SJSA1 (cell line): ENCODE results near the gene POU2AF3. TPM values are rescaled to one million over a fixed set of nuclear protein-coding genes. Genes with fewer than 3 reads are reported as not detected.
"Not testable (repeated sequence)": the region's sequence is repeated elsewhere in the genome, so short reads cannot be mapped to it uniquely, and the experiment has no call there.

Experiments used
- DNase-seq, 2 experiments: peaks; one replicate each; pipeline ENCODE4 v3.0.0-alpha.2; 2015 to 2020; ENCODE audit warnings: low spot score in 2 of 2, low read depth in 1 of 2
- H3K27ac ChIP-seq: fragments of 250-450 bp; sonication (Bioruptor Pico); 2 replicates; pipeline ENCODE4 v1.5.1; 2020; ENCODE audit warnings: mild to moderate bottlenecking, moderate library complexity
- H3K27me3 ChIP-seq: fragments of 250-450 bp; sonication (Bioruptor Pico); replicated peaks from 2 replicates; pipeline ENCODE4 v1.5.1; 2020; ENCODE audit warnings: mild to moderate bottlenecking, moderate library complexity
- H3K36me3 ChIP-seq: fragments of 250-450 bp; sonication (Bioruptor Pico); 2 replicates; pipeline ENCODE4 v1.5.1; 2020; ENCODE audit warnings: mild to moderate bottlenecking
- H3K4me1 ChIP-seq: fragments of 250-450 bp; sonication (Bioruptor Pico); replicated peaks from 2 replicates; pipeline ENCODE4 v1.6.1; 2021; ENCODE audit warnings: mild to moderate bottlenecking
- H3K4me3 ChIP-seq: fragments of 250-450 bp; sonication (Bioruptor Pico); 2 replicates; pipeline ENCODE4 v1.5.1; 2020; ENCODE audit warnings: mild to moderate bottlenecking
- H3K9me3 ChIP-seq: fragments of 250-450 bp; sonication (Bioruptor Pico); replicated peaks from 2 replicates; pipeline ENCODE4 v1.5.1; 2020; ENCODE audit warnings: mild to moderate bottlenecking
- total RNA-seq: library from RNA; depleted of rRNA; stranded (reverse); fragments of >200 nt; shearing (Covaris generic); gene quantifications from 2 replicates; pipeline ENCODE4 v1.2.3, GENCODE V29; 2014; rRNA removed

Gene POU2AF3, protein sequence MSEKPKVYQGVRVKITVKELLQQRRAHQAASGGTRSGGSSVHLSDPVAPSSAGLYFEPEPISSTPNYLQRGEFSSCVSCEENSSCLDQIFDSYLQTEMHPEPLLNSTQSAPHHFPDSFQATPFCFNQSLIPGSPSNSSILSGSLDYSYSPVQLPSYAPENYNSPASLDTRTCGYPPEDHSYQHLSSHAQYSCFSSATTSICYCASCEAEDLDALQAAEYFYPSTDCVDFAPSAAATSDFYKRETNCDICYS
- total RNA-seq, result not detected in 2 replicates

DNA sequence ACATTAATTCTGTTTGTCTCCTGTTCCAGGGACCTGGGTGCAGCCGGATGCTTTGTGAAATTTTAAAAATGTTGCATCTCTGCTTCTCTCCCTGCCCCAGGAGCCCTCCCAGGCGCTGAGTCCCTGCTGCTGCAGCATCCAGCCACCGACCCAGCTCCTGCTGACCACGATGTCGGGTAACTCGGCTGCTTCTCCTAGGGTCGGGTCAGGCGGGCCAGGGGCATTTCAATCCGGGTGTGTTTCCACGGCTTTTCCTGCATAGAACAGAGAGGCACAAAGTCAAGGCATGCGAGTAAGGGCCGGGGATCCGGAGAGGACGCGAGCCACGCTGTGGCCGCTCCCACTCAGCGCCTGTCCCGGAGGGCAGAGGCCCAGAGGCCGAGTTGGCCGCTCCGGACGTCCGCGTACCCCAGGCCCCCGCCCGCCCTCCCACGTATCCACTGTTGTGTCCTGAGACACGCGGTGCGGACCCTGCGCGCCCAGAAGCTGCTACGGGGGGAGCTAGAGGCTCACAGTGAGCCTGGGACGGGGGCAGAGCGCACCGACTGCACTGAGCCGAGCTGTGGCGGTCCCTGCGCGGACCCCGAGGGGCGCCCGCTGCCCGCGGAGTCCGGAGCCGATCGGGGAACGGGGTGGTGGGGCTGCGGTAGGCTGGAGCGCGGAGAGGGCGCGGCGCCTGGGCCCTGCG lies at the start of gene POU2AF3:
Gene POU2AF3 (plus strand): TSS at position 134 of the 688 bp plus-strand sequence. CDS start 36 bp downstream, at position 170.
- Histone ChIP-seq H3K27ac (no peak within 1 kb of the TSS), H3K4me1 (peaks cover 6% of the 10 kb centered on the region), H3K36me3 (no peaks in the 10 kb centered on the region), H3K9me3 (no peaks in the 10 kb centered on the region), H3K4me3 (peak within 1 kb of the TSS; percentile 43), H3K27me3 (no peaks in the 10 kb centered on the region)
- no peak for DNase-seq

DNA sequence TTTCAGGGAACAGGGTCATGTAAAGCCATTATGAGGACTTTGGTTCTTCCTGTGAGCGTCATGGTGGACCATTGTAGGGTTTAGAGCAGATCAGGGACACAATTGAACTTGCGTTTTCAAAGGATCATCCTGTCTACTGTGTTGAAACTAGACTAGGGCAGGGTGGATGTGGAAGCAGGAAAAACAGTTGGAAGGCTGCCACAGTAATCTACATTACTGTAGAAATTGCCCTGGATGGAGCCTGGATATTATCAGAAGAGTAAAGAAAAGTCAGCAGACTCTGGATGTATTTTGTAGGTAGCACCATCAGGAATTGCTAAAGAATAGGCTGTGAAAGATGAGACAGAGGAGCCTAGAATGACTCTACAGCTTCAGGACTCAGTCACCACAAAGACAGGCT lies 47.4 kb upstream of the POU2AF3 start:
- H3K27ac ChIP-seq, result no peak overlapping the region
- H3K4me1 ChIP-seq, result no peaks in the 10 kb centered on the region
- H3K27me3 ChIP-seq, result no peaks in the 10 kb centered on the region
- DNase-seq, result no peak
- no peak overlapping the region for H3K4me3 ChIP-seq
- H3K36me3 ChIP-seq, result no peaks in the 10 kb centered on the region
- no peaks in the 10 kb centered on the region for H3K9me3 ChIP-seq

DNA sequence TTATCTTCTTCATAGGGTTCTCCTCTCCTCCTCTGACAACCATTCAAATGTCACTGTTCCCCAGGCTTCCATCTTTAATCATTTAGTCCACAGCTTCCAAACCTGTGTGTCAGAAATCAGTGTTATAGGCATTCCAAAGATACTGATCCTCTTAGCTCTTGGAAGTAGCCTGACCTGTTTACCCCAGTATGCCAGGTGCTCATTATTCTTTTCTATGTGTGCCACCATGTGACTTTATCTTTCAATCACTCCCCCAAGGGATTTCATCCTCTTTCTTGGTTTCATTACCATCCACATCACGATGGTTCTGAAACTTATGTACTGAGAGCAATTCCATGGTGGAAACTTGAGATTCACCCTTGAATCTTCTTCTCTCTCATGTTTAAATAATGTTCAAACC lies 45.2 kb upstream of the POU2AF3 start:
- H3K4me1 ChIP-seq, result no peaks in the 10 kb centered on the region
- no peaks in the 10 kb centered on the region for H3K27me3 ChIP-seq
- no peaks in the 10 kb centered on the region for H3K9me3 ChIP-seq
- no peaks in the 10 kb centered on the region for H3K36me3 ChIP-seq
- no peak overlapping the region for H3K27ac ChIP-seq
- no peak overlapping the region for H3K4me3 ChIP-seq
- DNase-seq, result no peak

DNA sequence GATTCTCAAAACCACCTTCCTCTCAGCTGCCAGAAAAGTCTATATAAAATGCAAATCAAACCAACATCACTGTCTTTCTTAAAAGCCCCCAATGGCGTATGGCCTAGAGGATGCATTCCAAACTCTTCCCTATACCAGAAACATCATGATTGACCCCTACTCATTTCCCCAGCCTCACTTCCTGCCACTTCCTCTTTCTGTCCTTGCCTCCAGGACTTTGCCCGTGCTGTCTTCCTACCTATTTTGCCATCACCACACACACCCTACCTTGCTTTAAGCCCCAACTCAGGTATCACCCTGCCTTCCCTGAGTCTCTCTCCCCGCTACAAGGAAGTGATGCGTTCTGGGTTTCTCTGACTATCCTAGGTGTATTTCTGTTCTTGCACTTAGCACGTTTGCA lies 44.7 kb upstream of the POU2AF3 start:
- Histone ChIP-seq H3K4me3 (no peak overlapping the region), H3K4me1 (no peaks in the 10 kb centered on the region), H3K27ac (no peak overlapping the region), H3K27me3 (no peaks in the 10 kb centered on the region), H3K9me3 (no peaks in the 10 kb centered on the region), H3K36me3 (no peaks in the 10 kb centered on the region)
- DNase-seq, result no peak

DNA sequence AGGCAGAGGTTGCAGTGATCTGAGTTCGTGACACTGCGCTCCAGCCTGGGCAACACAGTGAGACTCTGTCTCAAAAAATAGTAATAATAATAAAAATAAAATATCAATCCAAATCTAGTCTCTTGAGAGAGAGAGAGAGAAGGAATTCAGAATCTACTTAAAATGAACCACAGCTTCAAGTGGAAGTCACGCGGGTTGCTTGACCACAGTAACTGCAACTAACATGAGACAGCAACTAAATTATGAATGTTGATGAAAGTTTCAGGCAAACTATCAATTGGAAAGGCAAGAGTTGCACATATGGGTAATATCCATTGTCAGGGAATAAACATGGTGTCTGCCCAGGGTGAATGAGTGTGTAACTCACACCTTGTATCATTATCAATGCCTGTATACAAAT lies 40.3 kb upstream of the POU2AF3 start:
- Histone ChIP-seq H3K9me3 (no peaks in the 10 kb centered on the region), H3K27ac (no peak overlapping the region), H3K27me3 (no peaks in the 10 kb centered on the region), H3K36me3 (no peaks in the 10 kb centered on the region), H3K4me1 (no peaks in the 10 kb centered on the region), H3K4me3 (no peak overlapping the region)
- DNase-seq, result no peak

DNA sequence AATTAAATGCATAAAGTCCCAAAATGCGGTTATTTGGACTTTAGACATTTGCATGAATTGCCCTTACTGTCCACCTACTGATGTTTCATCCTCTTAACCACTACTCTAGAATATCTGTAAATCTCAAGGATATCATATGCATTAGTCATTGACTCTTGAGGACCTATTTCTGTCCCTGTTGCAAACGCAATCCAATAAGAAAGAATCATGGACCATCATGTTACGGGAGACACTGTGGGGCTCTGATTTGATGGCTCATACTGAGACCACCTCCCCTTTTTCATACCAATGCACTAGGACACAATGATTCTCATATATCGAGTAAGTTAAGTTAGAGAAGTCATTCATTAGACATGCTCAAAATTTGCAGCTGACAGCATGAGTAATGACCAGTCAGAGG lies 38.5 kb upstream of the POU2AF3 start:
- H3K4me1 ChIP-seq, result no peaks in the 10 kb centered on the region
- no peak overlapping the region for H3K27ac ChIP-seq
- DNase-seq, result no peak
- no peaks in the 10 kb centered on the region for H3K27me3 ChIP-seq
- H3K9me3 ChIP-seq, result no peaks in the 10 kb centered on the region
- H3K4me3 ChIP-seq, result no peak overlapping the region
- no peaks in the 10 kb centered on the region for H3K36me3 ChIP-seq

DNA sequence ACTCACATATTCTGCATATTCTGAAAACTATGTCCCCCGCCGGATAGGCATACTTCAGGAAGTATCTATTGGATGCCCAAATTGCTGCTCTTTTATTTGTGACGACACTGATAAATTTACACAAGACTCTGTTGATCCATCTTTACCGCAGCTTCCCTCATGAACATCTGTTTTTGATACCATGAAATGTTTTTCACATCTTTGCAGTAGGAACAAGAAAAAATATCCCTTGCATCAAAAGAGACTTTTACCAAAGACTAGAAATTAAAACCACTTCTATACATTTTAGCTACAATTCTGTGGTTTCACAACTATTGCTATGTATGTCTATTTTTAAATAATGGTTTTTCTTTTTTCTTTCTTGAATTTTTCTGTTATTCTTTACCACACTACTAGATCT lies 37.5 kb upstream of the POU2AF3 start:
- Histone ChIP-seq H3K27ac (no peak overlapping the region), H3K27me3 (no peaks in the 10 kb centered on the region)

DNA sequence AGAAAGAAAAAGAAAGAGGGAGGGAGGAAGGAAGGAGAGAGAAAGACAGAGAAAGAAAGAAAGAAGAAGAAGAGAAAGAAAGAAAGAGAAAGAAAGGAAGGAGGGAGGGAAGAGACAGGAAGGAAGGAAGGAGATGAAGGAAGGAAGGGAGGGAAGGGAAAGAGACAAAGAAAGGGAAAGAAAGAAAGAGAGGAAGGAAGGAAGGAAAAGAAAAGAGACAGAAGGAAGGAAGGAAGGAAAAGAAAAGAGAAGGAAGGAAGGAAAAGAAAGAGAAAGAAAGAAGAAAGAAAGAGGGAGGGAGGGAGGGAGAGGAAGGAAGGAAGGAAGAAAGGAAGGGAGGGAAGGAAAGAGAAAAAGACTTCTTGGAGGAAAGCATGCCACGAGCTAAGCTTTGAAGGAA lies 33.7 kb upstream of the POU2AF3 start:
- H3K36me3 ChIP-seq, result no peaks in the 10 kb centered on the region
- H3K9me3 ChIP-seq, result no peaks in the 10 kb centered on the region
- H3K4me1 ChIP-seq, result no peaks in the 10 kb centered on the region
- no peak overlapping the region for H3K4me3 ChIP-seq
- no peak for DNase-seq
- no peaks in the 10 kb centered on the region for H3K27me3 ChIP-seq
- H3K27ac ChIP-seq, result no peak overlapping the region

More for the DNA sequence above, 37.5 kb upstream of the POU2AF3 start:
- Histone ChIP-seq H3K4me1 (no peaks in the 10 kb centered on the region), H3K9me3 (no peaks in the 10 kb centered on the region), H3K4me3 (no peak overlapping the region), H3K36me3 (no peaks in the 10 kb centered on the region)
- DNase-seq, result no peak

DNA sequence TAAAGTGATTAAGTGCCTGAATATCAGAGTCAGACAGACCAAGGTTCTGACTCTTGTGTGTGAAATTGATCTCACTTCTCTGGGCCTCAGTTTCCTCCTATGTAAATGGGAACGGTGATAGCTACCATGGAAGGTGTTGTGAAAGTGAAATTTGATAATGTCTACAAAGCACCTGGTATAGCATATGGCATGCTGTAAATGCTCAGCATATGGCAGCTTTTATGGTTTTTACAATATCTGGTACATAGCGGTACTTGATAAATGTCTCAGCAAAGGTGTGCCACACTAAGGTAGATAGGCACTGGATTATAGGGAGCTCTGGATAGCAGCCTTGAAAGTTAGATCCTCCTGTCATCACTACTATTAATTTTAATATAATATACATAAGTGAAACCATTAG lies 32.9 kb upstream of the POU2AF3 start:
- H3K36me3 ChIP-seq, result no peaks in the 10 kb centered on the region
- no peaks in the 10 kb centered on the region for H3K9me3 ChIP-seq
- no peak for DNase-seq
- H3K27me3 ChIP-seq, result no peaks in the 10 kb centered on the region
- H3K4me3 ChIP-seq, result no peak overlapping the region
- no peaks in the 10 kb centered on the region for H3K4me1 ChIP-seq
- no peak overlapping the region for H3K27ac ChIP-seq

DNA sequence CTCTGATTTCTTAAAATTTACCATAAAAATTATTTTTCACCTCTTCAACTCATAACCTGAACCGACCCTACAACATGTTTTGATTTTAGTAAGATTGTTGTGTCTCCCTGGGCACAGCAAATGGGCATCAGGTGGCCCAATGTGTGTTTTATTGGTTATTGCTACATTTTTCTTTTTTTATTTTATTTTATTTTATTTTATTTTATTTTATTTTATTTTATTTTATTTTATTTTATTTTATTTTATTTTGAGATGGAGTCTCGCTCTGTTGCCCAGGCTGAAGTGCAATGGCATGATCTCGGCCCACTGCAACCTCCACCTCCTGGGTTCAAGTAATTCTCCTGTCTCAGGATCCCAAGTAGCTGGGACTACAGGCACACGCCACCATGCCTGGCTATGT lies 30.0 kb upstream of the POU2AF3 start:
- H3K9me3 ChIP-seq, H3K36me3 ChIP-seq, H3K27me3 ChIP-seq, H3K4me1 ChIP-seq, DNase-seq, H3K27ac ChIP-seq, H3K4me3 ChIP-seq: not testable (repeated sequence)

DNA sequence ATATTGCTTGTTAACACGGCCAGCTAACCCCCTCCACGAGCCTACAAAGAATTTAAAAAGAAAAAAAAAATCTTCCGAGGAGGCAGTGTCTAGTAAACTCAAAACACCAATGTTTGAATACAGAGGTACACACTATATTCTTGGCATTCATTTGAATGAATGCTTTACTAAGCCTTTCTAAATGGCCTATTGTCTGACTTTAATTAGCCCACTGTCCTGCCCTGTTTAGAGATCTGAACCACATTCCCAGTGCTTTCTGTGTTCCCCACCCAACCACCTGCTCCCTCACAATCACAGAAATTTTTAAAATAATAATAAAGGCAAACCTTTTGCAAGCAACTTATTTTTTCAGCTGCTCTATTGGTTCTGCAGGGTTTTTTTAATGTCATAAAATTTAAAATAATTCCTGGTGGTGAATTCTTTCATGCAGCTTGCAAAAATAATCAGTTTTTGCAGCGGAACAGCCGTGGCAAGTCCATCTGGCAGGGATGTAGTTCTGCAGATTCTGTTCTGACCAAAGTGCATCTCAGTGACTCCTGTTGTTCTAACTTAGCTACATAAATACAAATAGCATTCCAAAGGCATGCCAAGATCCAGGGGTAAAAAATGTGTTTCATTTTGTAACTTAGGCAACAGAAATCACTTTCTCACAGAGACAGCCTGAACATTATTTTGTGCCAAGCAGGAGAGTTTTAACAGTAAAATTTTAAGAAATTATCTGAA lies 29.0 kb upstream of the POU2AF3 start:
- Histone ChIP-seq H3K27me3 (no peaks in the 10 kb centered on the region), H3K4me3 (no peak overlapping the region), H3K9me3 (no peaks in the 10 kb centered on the region), H3K4me1 (no peaks in the 10 kb centered on the region), H3K27ac (no peak overlapping the region), H3K36me3 (no peaks in the 10 kb centered on the region)
- DNase-seq, result no peak

DNA sequence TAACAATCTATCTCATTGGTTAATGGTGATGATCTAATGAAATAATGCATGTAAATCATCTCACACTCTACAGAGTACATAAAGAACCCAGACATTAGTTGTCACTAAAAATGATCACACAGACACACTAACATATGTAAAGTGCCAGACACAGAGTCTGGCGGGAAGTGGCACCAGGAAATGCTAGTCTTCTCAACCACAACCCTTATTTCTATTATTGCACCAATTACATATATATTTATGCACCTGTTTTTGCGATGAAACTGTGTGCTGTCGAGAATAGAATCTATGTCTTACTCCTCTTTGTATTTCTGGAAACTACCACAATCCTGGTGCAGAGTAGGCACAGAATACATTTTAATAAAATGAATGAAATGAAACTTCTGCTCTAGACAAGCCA lies 25.9 kb upstream of the POU2AF3 start:
- Histone ChIP-seq H3K36me3 (no peaks in the 10 kb centered on the region), H3K9me3 (no peaks in the 10 kb centered on the region), H3K27ac (no peak overlapping the region), H3K4me1 (no peaks in the 10 kb centered on the region), H3K4me3 (no peak overlapping the region), H3K27me3 (no peaks in the 10 kb centered on the region)
- DNase-seq, result no peak

DNA sequence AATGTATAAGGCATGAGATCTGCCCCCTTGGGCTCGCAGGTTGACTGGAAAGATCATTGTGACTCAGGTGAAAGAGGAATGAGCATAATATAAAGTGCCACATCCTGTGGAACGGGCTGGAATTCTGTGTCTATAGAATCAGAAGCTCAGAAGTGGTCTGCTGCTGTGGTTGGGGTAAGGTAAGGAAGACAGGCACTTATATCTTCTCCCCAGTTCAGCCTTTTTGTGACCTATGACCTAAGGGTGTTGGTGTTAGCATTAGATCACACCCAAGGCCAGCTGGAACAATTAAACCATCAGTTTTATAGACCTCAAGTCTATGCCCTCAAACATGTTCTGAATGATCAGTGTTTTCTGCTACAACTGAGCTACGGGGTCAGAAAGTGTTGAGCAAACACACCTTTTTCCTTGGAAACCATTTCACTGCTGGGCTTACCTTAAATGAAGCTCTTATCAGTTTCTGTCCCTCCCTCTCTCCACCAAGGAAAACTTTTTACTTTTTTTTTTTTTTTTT lies 15.7 kb upstream of the POU2AF3 start:
- H3K36me3 ChIP-seq, result no peaks in the 10 kb centered on the region
- no peaks in the 10 kb centered on the region for H3K4me1 ChIP-seq
- H3K9me3 ChIP-seq, result no peaks in the 10 kb centered on the region
- DNase-seq, result no peak
- H3K27ac ChIP-seq, result no peak overlapping the region
- H3K4me3 ChIP-seq, result no peak overlapping the region
- H3K27me3 ChIP-seq, result no peaks in the 10 kb centered on the region

DNA sequence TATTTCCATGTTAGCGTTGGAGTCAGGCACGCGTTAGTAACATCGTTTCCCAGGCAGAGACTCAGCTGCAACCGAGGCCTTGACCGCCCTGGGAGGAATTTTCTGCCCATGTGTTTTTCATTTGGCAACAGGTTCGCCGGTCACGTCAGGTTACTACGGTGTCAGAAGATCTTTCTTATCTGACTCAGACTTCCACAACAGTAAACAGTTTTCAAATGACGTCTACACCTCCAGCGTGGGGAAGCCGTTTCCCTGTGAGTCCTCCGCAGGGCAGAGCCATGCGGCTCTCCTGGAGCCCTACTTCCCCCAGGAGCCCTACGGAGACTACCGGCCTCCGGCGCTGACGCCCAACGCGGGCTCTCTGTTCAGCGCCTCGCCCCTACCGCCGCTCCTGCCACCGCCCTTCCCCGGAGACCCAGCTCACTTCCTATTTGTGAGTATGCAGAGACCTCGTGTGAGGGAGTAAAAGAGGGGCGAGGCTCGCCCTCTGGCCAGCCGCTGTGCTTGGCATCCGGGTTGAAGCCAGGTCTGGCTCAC lies 14.3 kb upstream of the POU2AF3 start:
- H3K4me1 ChIP-seq, result no peaks in the 10 kb centered on the region
- H3K27ac ChIP-seq, result no peak overlapping the region
- H3K27me3 ChIP-seq, result no peaks in the 10 kb centered on the region
- no peaks in the 10 kb centered on the region for H3K9me3 ChIP-seq
- DNase-seq, result no peak
- no peaks in the 10 kb centered on the region for H3K36me3 ChIP-seq
- no peak overlapping the region for H3K4me3 ChIP-seq
